ENCODE data around the gene SF3A2.

- TF ChIP-seq EZH2 (IDR thresholded peaks at IDR 0.05; ENCODE audit: borderline replicate concordance) (no peak), CTCF (IDR thresholded peaks at IDR 0.05; ENCODE audit: poor library complexity) (no peak)
Measured at GRCh38 chr19:2201473-2202148, 35.0 kb upstream of the SF3A2 start.

Data from hepatocyte (in vitro differentiated cells).